GM21367 (cell line): ENCODE measurements around the gene KLHDC7B.

Experiments
- ATAC-seq: cut with Tn5 transposase; IDR thresholded peaks from one replicate; pipeline ENCODE4 v1.9.1; 2021; ENCODE audit not compliant: unreplicated experiment

Gene KLHDC7B

GRCh38 chr22:50547263-50547985, 1.7 kb downstream of the KLHDC7B start:
- ATAC-seq, result no peak

GRCh38 chr22:50548040-50548920, 2.6 kb downstream of the KLHDC7B start:
- ATAC-seq, result no peak

- no peak for ATAC-seq
Observed at GRCh38 chr22:50548921-50549790, 3.5 kb downstream of the KLHDC7B start.

GRCh38 chr22:50550395-50550794, 4.7 kb downstream of the KLHDC7B start:
- ATAC-seq, result no peak

- no peak for ATAC-seq
Observed at GRCh38 chr22:50551160-50551752, 5.6 kb downstream of the KLHDC7B start.

- no peak for ATAC-seq
Observed at GRCh38 chr22:50553310-50553709, 7.6 kb downstream of the KLHDC7B start.

GRCh38 chr22:50556703-50557102, 11.0 kb downstream of the KLHDC7B start:
- ATAC-seq, result no peak

GRCh38 chr22:50560034-50560433, 14.3 kb downstream of the KLHDC7B start:
- no peak for ATAC-seq

GRCh38 chr22:50561401-50562358, 16.0 kb downstream of the KLHDC7B start:
- ATAC-seq, result no peak

- peak; percentile 85 for ATAC-seq
Observed at GRCh38 chr22:50562523-50563412, 17.1 kb downstream of the KLHDC7B start, which contains the start of gene SYCE3. Gene SYCE3 (minus strand): TSS chr22:50562919. CDS start chr22:50556405, 6,514 bp downstream.

GRCh38 chr22:50563413-50564160, 17.9 kb downstream of the KLHDC7B start:
- no peak for ATAC-seq

GRCh38 chr22:50564289-50564688, 18.6 kb downstream of the KLHDC7B start:
- no peak for ATAC-seq

GRCh38 chr22:50567721-50568252, 22.1 kb downstream of the KLHDC7B start:
- no peak for ATAC-seq

- no peak for ATAC-seq
Observed at GRCh38 chr22:50568626-50569025, 22.9 kb downstream of the KLHDC7B start.

- no peak for ATAC-seq
Observed at GRCh38 chr22:50569041-50569459, 23.4 kb downstream of the KLHDC7B start.

- no peak for ATAC-seq
Observed at GRCh38 chr22:50569896-50570535, 24.3 kb downstream of the KLHDC7B start.

- ATAC-seq, result no peak
Observed at GRCh38 chr22:50570861-50571260, 25.2 kb downstream of the KLHDC7B start.
